CD4-positive, alpha-beta T cell treated with Interleukin-15 for 1 hour (primary cell): Measurements from ENCODE around the gene DHX35.
"Not testable (repeated sequence)": the region's sequence is repeated elsewhere in the genome, so short reads cannot be mapped to it uniquely, and the experiment has no call there.

Source experiments
- DNase-seq: peaks from one replicate; pipeline ENCODE4 v3.0.0-alpha.2; 2020

DHX35 gene

GRCh38 chr20:38985603-38986170 is 23.5 kb downstream of the DHX35 start:
- no peak for DNase-seq

- DNase-seq = no peak
These were observed 24.5 kb downstream of the DHX35 start for GRCh38 chr20:38986663-38987062.

- no peak for DNase-seq
These were observed 25.6 kb downstream of the DHX35 start for GRCh38 chr20:38987777-38988176.

GRCh38 chr20:38990728-38991127 is 28.6 kb downstream of the DHX35 start:
- no peak for DNase-seq

GRCh38 chr20:38991814-38992704 is 29.9 kb downstream of the DHX35 start:
- DNase-seq = no peak

GRCh38 chr20:38995536-38996044 is 33.4 kb downstream of the DHX35 start:
- no peak for DNase-seq

- DNase-seq = not testable (repeated sequence)
These were observed 34.7 kb downstream of the DHX35 start for GRCh38 chr20:38996866-38997265.

- no peak for DNase-seq
These were observed 35.5 kb downstream of the DHX35 start for GRCh38 chr20:38997622-38998021.

GRCh38 chr20:38999217-38999616 is 37.1 kb downstream of the DHX35 start:
- DNase-seq = no peak

GRCh38 chr20:38999965-39000910 is 38.1 kb downstream of the DHX35 start:
- DNase-seq = no peak

- DNase-seq = no peak
These were observed 42.4 kb downstream of the DHX35 start for GRCh38 chr20:39004508-39004907.

GRCh38 chr20:39009348-39009747 is 47.2 kb downstream of the DHX35 start:
- no peak for DNase-seq

- DNase-seq = no peak
These were observed 48.4 kb downstream of the DHX35 start for GRCh38 chr20:39010496-39010895.

GRCh38 chr20:39013662-39014109 is 51.5 kb downstream of the DHX35 start:
- DNase-seq = no peak

GRCh38 chr20:39016041-39016440 is 53.9 kb downstream of the DHX35 start:
- no peak for DNase-seq

GRCh38 chr20:39016506-39016905 is 54.4 kb downstream of the DHX35 start:
- DNase-seq = no peak

- DNase-seq = no peak
These were observed 56.9 kb downstream of the DHX35 start for GRCh38 chr20:39019027-39019426.

GRCh38 chr20:39019805-39020325 is 57.7 kb downstream of the DHX35 start:
- DNase-seq = no peak

GRCh38 chr20:39021748-39022147 is 59.6 kb downstream of the DHX35 start:
- no peak for DNase-seq

- DNase-seq = no peak
These were observed 63.7 kb downstream of the DHX35 start for GRCh38 chr20:39025883-39026282.

- DNase-seq = no peak
These were observed 67.2 kb downstream of the DHX35 start for GRCh38 chr20:39029364-39029763.

GRCh38 chr20:39032997-39033396 is 70.9 kb downstream of the DHX35 start:
- no peak for DNase-seq

GRCh38 chr20:39036011-39036410 is 73.9 kb downstream of the DHX35 start:
- DNase-seq = no peak
